Caki2 (cell line): ENCODE measurements around the gene COPB2. TPM values are rescaled to one million over a fixed set of nuclear protein-coding genes. Genes with fewer than 3 reads are reported as not detected.
"Not testable (repeated sequence)": the region's sequence is repeated elsewhere in the genome, so short reads cannot be mapped to it uniquely, and the experiment has no call there.

Source experiments
- DNase-seq: peaks from one replicate; pipeline ENCODE4 v3.0.0-alpha.2; 2015; ENCODE audit warnings: low read depth
- in situ Hi-C: cut with HindIII; loops from 2 replicates; pipeline ENCODE4 v1.10.0; 2016; ENCODE audit warnings: low sequenced_read_pairs, low pct_unique_long_range_greater_than_20kb, mixed read lengths
- total RNA-seq: library from RNA; depleted of rRNA; stranded (reverse); fragments of >200 nt; shearing (Covaris generic); gene quantifications from 2 replicates; pipeline ENCODE4 v1.2.3, GENCODE V29; 2014; ENCODE audit warnings: low replicate concordance

The COPB2 gene
- total RNA-seq, 1 experiment from 2014 or later = 149 TPM

GRCh38 chr3:139388077-139388476 is 1.4 kb downstream of the COPB2 start:
- DNase-seq = no peak
- in situ Hi-C loops = no loop called here

GRCh38 chr3:139382291-139382690 is 7.2 kb downstream of the COPB2 start:
- in situ Hi-C loops = not testable (repeated sequence)

GRCh38 chr3:139380575-139380974 is 8.9 kb downstream of the COPB2 start:
- no peak for DNase-seq
- in situ Hi-C loops = no loop called here

More at GRCh38 chr3:139382291-139382690, 7.2 kb downstream of the COPB2 start:
- DNase-seq = not testable (repeated sequence)

GRCh38 chr3:139378587-139379241 is 10.7 kb downstream of the COPB2 start:
- in situ Hi-C loops = no loop called here
- DNase-seq = no peak

GRCh38 chr3:139377378-139377777 is 12.1 kb downstream of the COPB2 start:
- no peak for DNase-seq
- in situ Hi-C loops = no loop called here

GRCh38 chr3:139374099-139374498 is 15.3 kb downstream of the COPB2 start:
- in situ Hi-C loops = no loop called here
- DNase-seq = no peak

- in situ Hi-C loops = no loop called here
- DNase-seq = no peak
Measured at GRCh38 chr3:139364549-139364948, 24.9 kb downstream of the COPB2 start.

- DNase-seq = no peak
- in situ Hi-C loops = no loop called here
Measured at GRCh38 chr3:139361276-139361675, 28.2 kb downstream of the COPB2 start.

GRCh38 chr3:139358841-139359562 is 30.4 kb downstream of the COPB2 start:
- in situ Hi-C loops = no loop called here

GRCh38 chr3:139357899-139358298 is 31.5 kb downstream of the COPB2 start:
- DNase-seq = no peak
- in situ Hi-C loops = no loop called here

More at GRCh38 chr3:139358841-139359562, 30.4 kb downstream of the COPB2 start:
- peak; percentile 14 for DNase-seq

- in situ Hi-C loops = no loop called here
Measured at GRCh38 chr3:139355891-139356290, 33.6 kb downstream of the COPB2 start.

GRCh38 chr3:139355476-139355875 is 34.0 kb downstream of the COPB2 start:
- in situ Hi-C loops = no loop called here

More at GRCh38 chr3:139355891-139356290, 33.6 kb downstream of the COPB2 start:
- no peak for DNase-seq

GRCh38 chr3:139354661-139355060 is 34.8 kb downstream of the COPB2 start:
- in situ Hi-C loops = no loop called here
- no peak for DNase-seq

More at GRCh38 chr3:139355476-139355875, 34.0 kb downstream of the COPB2 start:
- DNase-seq = no peak

- in situ Hi-C loops = no loop called here
- peak; percentile 47 for DNase-seq
Measured at GRCh38 chr3:139353920-139354556, 35.4 kb downstream of the COPB2 start.

- in situ Hi-C loops = no loop called here
- DNase-seq = no peak
Measured at GRCh38 chr3:139346771-139347170, 42.7 kb downstream of the COPB2 start.

GRCh38 chr3:139343895-139344856 is 45.3 kb downstream of the COPB2 start, which contains the start of gene MRPS22:
Gene MRPS22 (plus strand): TSS chr3:139344020. CDS start chr3:139344027, 7 bp downstream.
- in situ Hi-C loops = no loop called here
- peak; percentile 84 for DNase-seq

GRCh38 chr3:139342054-139342453 is 47.4 kb downstream of the COPB2 start:
- in situ Hi-C loops = no loop called here
- DNase-seq = no peak

- in situ Hi-C loops = no loop called here
- DNase-seq = no peak
Measured at GRCh38 chr3:139340784-139341183, 48.7 kb downstream of the COPB2 start.
